GM12872 (cell line): ENCODE results near the gene PLA2G4B.

Experiments
- TF ChIP-seq, protein P1 (sequence below): IDR thresholded peaks from 3 replicates; pipeline ENCODE4 v1.5.1; 2011; ENCODE audit warnings: low read depth, mild to moderate bottlenecking, low read length, moderate library complexity; ENCODE audit not compliant: insufficient read depth

The PLA2G4B gene

DNA sequence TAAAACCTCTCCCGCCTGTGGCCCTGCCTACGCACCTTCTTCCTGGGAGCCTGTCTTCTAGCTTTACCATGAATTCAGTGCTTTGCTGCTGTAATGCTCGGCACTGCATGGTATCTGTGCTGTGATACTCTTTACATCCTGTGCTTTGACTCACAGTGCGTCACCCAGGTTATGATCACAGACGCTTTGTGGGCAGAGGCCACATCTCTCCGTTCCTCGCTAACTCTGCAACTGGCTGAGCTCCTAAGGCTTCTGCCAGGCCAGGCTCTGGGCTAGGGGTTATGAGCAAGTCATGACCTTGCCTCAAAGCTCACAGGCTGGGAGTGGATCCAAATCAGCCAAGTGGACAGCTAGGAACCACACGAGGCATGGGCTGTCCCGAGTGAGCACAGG, 32.0 kb downstream of the PLA2G4B start:
- TF ChIP-seq, protein P1, sequence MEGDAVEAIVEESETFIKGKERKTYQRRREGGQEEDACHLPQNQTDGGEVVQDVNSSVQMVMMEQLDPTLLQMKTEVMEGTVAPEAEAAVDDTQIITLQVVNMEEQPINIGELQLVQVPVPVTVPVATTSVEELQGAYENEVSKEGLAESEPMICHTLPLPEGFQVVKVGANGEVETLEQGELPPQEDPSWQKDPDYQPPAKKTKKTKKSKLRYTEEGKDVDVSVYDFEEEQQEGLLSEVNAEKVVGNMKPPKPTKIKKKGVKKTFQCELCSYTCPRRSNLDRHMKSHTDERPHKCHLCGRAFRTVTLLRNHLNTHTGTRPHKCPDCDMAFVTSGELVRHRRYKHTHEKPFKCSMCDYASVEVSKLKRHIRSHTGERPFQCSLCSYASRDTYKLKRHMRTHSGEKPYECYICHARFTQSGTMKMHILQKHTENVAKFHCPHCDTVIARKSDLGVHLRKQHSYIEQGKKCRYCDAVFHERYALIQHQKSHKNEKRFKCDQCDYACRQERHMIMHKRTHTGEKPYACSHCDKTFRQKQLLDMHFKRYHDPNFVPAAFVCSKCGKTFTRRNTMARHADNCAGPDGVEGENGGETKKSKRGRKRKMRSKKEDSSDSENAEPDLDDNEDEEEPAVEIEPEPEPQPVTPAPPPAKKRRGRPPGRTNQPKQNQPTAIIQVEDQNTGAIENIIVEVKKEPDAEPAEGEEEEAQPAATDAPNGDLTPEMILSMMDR: no peak

DNA sequence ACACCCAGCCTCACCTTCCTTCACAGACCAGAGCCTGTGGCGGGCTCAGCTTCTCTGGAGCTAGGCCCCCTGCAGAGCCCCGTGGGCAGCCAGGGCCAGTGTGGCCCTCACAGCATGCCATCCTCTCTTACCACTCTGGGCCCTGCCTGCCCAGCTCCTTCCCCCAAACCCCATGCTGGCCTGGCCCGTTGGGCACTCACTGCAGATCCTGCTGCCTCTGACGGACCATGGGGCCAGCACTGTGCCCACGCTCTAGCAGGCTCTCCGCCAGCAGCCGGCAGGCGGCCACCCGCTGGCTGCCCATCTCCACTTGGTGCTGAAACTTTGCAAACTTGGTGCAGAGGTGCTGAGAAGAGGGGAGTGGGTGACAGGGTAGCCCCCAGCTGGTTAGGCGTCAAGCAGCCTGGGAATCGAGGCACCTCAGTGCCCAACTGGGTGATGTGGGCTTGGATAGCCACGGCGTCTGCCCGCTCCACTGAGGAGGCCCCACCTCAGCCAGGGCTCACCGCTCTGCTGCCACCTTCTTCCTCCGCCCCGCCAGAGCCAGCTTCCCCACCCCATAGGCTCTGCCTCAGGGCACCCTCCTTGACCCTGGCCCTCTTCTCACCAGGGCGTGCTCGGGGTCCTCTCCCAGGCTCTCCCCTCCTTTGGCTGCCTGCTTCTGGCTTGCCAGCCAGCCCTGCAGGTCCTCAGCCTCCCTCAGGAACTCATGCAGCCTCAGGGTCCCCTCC, 32.7 kb downstream of the PLA2G4B start:
- TF ChIP-seq, protein P1: no peak

DNA sequence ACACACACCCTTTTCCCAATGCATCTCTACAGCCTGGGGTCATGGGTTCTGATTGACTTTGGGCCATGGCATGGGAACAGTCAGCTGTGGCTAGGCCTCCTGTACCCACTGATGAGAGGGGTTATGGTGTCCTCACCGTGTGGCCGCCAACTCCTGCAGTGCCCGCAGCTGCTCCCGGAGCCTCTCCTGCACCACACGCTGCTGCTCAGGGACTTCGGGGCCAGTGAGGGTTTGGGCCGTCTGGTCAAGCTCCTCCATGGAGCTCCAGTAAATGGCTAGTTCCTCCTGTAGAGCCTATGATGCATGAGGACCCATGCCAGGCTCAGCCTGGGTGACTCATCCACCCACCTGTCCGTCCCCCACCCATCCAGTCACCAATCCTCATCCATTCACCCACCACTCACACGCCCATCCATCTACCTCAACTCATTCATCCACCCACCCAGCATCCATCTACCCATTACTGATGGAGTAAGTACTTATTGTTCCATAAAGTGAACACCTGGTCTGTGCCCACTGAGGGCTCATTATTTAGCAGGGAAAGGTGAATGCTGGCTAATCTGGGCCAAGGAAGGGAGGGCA, 33.6 kb downstream of the PLA2G4B start:
- TF ChIP-seq, protein P1: no peak

DNA sequence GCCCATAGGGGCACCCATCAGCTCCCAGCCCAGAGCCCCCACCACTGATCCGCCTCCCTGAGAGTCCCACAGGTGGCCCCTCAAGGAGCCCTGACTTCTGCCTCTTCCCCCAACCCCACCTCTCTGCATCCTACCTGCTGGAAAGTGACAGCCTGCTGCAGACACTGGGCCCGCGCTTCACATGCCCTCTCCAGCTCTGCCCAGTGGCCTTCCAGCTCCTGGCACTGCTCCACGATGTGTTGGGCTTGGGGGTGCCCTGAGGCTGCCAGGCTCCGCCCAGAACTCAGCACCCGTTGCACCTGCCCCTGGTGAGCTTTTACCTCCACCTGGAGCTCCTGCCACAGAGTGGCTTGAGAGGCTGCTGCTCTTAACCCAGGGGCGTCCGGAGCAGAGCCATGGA, 35.1 kb downstream of the PLA2G4B start:
- TF ChIP-seq, protein P1: no peak

DNA sequence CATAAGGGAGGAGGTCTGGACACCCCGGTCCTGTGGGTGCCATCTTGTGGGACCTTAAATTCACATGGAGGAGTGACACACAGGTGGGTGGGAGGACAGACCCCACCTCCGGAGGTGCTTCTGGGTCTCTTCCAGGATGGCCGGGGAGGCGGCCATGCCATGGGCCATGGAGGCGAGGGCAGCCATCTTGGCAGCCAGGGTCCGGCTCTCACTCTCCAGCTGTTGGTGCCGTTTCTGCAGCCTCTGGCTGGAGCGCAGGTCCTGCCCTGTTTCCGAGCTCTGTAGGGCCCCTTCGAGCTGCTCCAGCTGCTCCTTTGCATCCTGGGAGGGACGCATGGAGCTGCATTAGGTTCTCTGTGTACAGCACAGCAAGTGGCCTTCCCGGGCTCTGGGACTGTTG, 36.1 kb downstream of the PLA2G4B start:
- TF ChIP-seq, protein P1: no peak

DNA sequence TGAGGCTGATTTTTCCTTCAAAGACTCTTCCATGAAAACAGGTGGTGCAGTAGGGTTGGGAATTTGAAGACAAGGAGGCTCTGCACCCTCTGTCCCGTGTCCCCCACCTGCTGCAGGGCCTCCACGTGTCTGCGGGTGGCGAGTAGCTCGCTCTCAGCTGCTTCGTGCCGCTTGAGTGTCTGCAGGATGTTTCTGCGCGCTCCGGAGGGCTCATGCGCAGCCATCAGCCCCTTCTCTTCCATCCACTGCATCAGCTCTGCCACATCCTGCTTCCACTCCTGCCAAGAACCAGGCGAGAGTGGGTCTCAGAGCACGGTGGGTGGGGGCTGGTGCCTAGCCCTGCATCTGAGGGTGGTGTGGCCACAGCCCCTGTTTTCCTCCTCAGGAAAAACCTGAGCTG, 37.4 kb downstream of the PLA2G4B start:
- TF ChIP-seq, protein P1: no peak

DNA sequence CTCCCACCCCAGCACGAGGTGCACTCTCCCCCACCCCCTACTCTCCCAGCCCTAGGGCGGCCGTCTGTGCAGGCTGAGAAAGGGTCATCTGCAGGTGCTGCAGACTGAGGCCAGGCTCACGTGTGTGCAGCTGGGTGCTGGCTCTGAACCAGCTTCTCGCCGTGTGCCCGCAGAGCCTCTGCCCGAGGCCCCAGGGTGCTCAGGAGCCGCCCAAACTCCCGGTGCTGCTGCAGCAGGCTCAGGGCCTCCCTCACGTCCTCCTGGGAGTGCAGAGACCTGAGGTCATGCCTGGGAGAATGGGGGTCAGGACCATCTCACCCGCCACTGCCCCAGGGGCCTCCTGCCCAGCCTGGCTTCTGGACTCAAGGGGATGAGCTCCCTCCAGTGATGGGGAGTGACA, 38.0 kb downstream of the PLA2G4B start:
- TF ChIP-seq, protein P1: no peak
